Adrenal gland (tissue), 12 donors: ENCODE data around the gene TAF6. TPM values are rescaled to one million over a fixed set of nuclear protein-coding genes. Genes with fewer than 3 reads are reported as not detected.

ENCODE experiments used
- DNase-seq, 7 donors: peaks; one replicate each; pipeline ENCODE4 v3.0.0-alpha.2; 2019 to 2020
- H3K27ac ChIP-seq, 5 donors: fragments of 200-600 bp; sonication (generic) in 4 of 5; 1 replicate in 3 of 5; 2 replicates in 2 of 5; pipeline versions ENCODE4 v1.5.1 to v1.8.0; 2016 to 2020; ENCODE audit warnings: mild to moderate bottlenecking in 1 of 5
- H3K27me3 ChIP-seq: fragments of 200-600 bp; 2 replicates; pipeline ENCODE4 v1.8.0; 2021
- H3K36me3 ChIP-seq, 2 donors: fragments of 200-600 bp; replicated peaks in 1 of 2; 1 replicate in 1 of 2; 2 replicates in 1 of 2; pipeline versions ENCODE4 v1.5.1 to v1.8.0; 2018 to 2022
- H3K4me1 ChIP-seq, 2 donors: fragments of 200-600 bp; replicated peaks in 1 of 2; 1 replicate in 1 of 2; 2 replicates in 1 of 2; pipeline versions ENCODE4 v1.5.1 to v1.8.0; 2018 to 2021
- H3K4me3 ChIP-seq, 4 donors: fragments of 200-600 bp; sonication (generic) in 3 of 4; one replicate each; pipeline ENCODE4 v1.5.1; 2016 to 2018
- H3K9me3 ChIP-seq, 3 donors: fragments of 200-600 bp; sonication (generic) in 1 of 3; replicated peaks in 1 of 3; 1 replicate in 2 of 3; 2 replicates in 1 of 3; pipeline versions ENCODE4 v1.5.1 to v1.8.0; 2016 to 2021
- CTCF ChIP-seq, 6 experiments: fragments of 450-650 bp in 4 of 6; fragments of 200-600 bp in 2 of 6; sonication (generic) in 1 of 6; IDR thresholded peaks; 1 replicate in 5 of 6; 2 replicates in 1 of 6; pipeline versions ENCODE4 v1.5.1 to v1.8.0; 2016 to 2021; ENCODE audit warnings: antibody characterized with exemption in 6 of 6, mild to moderate bottlenecking in 2 of 6, moderate library complexity in 1 of 6
- POLR2A ChIP-seq, 2 donors: fragments of 450-650 bp; IDR thresholded peaks; one replicate each; pipeline ENCODE4 v1.6.1; 2017; ENCODE audit warnings: antibody characterized with exemption in 2 of 2, mild to moderate bottlenecking in 2 of 2, moderate library complexity in 1 of 2
- WGBS, 4 donors: extraction: QIAGEN DNeasy Blood & Tissue Kit in 2 of 4; methylation state at CpG; one replicate each; pipeline versions ENCODE4 v1.1.5 to v1.1.7; 2013 to 2017; 5-methylcytosine and 5-hydroxymethylcytosine counted together
- intact Hi-C, 2 donors: fragments of 100-400 bp; cut with DNase I; formaldehyde crosslinking; loops; one replicate each; pipeline versions ENCODE4 v1.14.1 to v1.15.0; 2022 to 2023
- polyA plus RNA-seq, 3 donors: library from polyadenylated mRNA; stranded (reverse); fragments of 200-250 nt in 2 of 3; fragments of 350-450 nt in 1 of 3; fragmentation: Illumina TruSeq in 1 of 3; extraction: RNeasy Lipid Tissue Mini Kit (QIAGEN cat#74804) in 1 of 3; gene quantifications; one replicate each; pipeline ENCODE4 v1.2.3, GENCODE V29; 2013 to 2014
- total RNA-seq, 9 donors: library from RNA; depleted of rRNA in 4 of 9; stranded (reverse); fragments of >200 nt in 4 of 9; fragments of 120-200 nt in 1 of 9; fragmentation: NEBNext Ultra II Directional in 1 of 9; extraction: Animal tissue kit (Norgen Biotek cat#: 25700) in 1 of 9; gene quantifications; one replicate each; pipeline versions ENCODE4 v1.1.0 to v1.2.4, GENCODE V29; 2013 to 2023
- donor health status: healthy with polysubstance abuse.
- donor health status: Bipolar disorder and iron deficiency.
- donor health status: DM: yes; HTN: yes; CAD: no.
- donor health status: DM: no; HTN: no; CAD: no.
- donor health status: DM: no; HTN: no; CAD: no.
- donor health status: DM: yes; HTN: yes; CAD: no.

Gene TAF6
- total and polyA plus RNA-seq, 12 donors: 16.0 to 141 (median 68.7) TPM

DNA sequence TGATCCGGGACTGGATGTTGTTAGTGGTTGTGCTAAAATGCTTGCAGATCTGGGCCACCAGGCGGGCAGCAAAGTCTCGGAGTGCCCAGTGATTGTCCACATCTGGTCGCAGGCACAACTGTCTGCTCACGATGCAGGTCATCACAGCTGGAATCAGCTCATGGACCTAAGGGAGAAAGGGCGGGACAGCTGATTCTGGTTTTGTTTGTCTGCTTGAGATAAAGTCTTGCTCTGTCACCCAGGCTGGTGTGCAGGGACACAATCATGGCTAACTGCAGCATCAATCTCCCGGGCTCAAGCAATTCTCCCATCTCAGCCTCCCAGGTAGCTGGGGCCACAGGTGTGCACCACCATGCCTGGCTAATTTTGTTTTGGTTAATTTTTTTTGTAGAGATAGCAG lies 8.0 kb downstream of the TAF6 start:
- Histone ChIP-seq H3K4me3 (no peak overlapping the region), H3K27me3 (no peaks in the 10 kb centered on the region), H3K9me3 (no peaks in the 10 kb centered on the region), H3K36me3 (peaks cover 0 to 72% of the 10 kb centered on the region in 2 donors), H3K27ac (no peak overlapping the region), H3K4me1 (no peaks in the 10 kb centered on the region)
- TF ChIP-seq POLR2A (IDR thresholded peaks at IDR 0.05): no peak
- no peak for TF ChIP-seq CTCF (IDR thresholded peaks at IDR 0.05)
- intact Hi-C loops: no loop called here
- 92 to 100% (median 95%) methylated on average over 4 to 7 of the region's 7 CpGs for whole genome bisulfite sequencing, 4 donors
- no peak for DNase-seq

- no peak for DNase-seq
- 80 to 89% (median 85%) methylated on average over 11 to 12 of the region's 12 CpGs for WGBS, 4 donors
- Histone ChIP-seq H3K27me3 (no peaks in the 10 kb centered on the region), H3K36me3 (peaks cover 0 to 72% of the 10 kb centered on the region in 2 donors), H3K4me3 (no peak overlapping the region), H3K4me1 (no peaks in the 10 kb centered on the region), H3K27ac (no peak overlapping the region), H3K9me3 (no peaks in the 10 kb centered on the region)
- intact Hi-C loops: no loop called here
- TF ChIP-seq CTCF (IDR thresholded peaks at IDR 0.05): no peak
- TF ChIP-seq POLR2A (IDR thresholded peaks at IDR 0.05): no peak
Measured at GRCh38 chr7:100109521-100110163, 9.5 kb downstream of the TAF6 start.

DNA sequence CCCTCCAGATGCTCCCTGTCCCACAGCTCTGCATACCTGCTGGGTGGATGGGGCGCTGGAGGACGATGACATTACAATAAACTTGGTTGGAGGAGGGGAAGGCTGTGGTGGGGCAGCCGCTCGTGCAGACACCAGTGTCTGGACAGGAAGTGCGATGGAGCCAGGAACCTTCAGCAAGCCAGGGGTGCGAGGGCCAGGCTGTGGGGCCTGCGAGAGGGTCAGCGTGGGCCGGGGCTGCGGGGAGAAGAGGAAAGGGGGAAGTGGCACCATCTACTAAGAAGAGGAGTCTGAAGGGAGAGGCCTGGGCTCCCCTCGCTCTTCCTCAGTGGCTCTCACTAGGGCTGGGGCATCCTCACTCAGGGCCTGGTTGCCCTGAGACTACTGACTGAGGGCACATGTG lies 11.3 kb downstream of the TAF6 start:
- H3K4me3 ChIP-seq: no peak overlapping the region
- TF ChIP-seq POLR2A (IDR thresholded peaks at IDR 0.05) (no peak), CTCF (IDR thresholded peaks at IDR 0.05) (no peak)
- H3K27ac ChIP-seq: no peak overlapping the region
- intact Hi-C loops: no loop called here
- DNase-seq: no peak
- H3K36me3 ChIP-seq: peaks cover 0 to 70% of the 10 kb centered on the region in 2 donors
- WGBS, 4 donors: 81 to 88% (median 83%) methylated on average over 10 to 11 of the region's 11 CpGs
- H3K9me3 ChIP-seq: no peaks in the 10 kb centered on the region
- H3K27me3 ChIP-seq: no peaks in the 10 kb centered on the region
- H3K4me1 ChIP-seq: no peaks in the 10 kb centered on the region

DNA sequence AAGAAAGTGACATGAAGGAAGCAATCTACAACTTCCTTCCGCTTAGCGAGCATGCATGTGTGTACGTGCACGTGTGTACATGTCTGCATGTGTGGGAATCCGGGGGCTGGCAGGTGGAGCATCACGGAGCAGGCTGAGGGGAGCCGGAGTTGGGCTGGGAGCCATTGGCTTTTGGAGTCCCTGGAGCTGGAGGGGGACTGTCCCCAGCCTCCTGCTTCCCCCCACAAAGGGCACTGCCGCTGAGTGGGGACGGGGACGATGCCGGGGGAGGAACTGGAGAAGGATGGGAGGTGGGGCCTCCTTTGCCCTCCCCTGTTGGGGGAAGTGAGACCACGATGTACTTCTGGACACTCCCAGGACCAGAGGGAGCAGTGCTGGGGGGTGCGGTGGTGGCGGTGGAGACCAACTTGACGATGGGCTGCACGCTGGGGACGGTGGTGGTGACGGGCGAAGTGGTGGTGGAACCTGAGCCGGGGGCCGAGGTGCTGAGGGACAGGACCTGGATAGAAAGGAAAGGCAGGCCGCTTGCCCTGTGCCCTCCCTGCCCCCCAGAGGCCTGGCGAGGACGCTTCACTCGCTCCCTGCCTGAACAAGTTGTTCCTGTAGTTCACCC lies 11.9 kb downstream of the TAF6 start:
- Histone ChIP-seq H3K36me3 (peaks cover 0 to 63% of the 10 kb centered on the region in 2 donors), H3K27me3 (no peaks in the 10 kb centered on the region), H3K4me1 (peaks cover 3 to 4% of the 10 kb centered on the region in 2 donors), H3K27ac (no peak overlapping the region), H3K4me3 (no peak overlapping the region), H3K9me3 (no peaks in the 10 kb centered on the region)
- TF ChIP-seq POLR2A (IDR thresholded peaks at IDR 0.05) (no peak), CTCF (IDR thresholded peaks at IDR 0.05) (no peak)
- no peak for DNase-seq
- 82 to 91% (median 85%) methylated on average over 22 to 25 of the region's 25 CpGs for WGBS, 4 donors
- intact Hi-C loops: no loop called here
